BJ (cell line): ENCODE data around the gene GLMN. TPM values are rescaled to one million over a fixed set of nuclear protein-coding genes. Genes with fewer than 3 reads are reported as not detected.
"Not testable (repeated sequence)": the region's sequence is repeated elsewhere in the genome, so short reads cannot be mapped to it uniquely, and the experiment has no call there.

Source experiments
- CTCF ChIA-PET: fragments of 350-600 bp; formaldehyde crosslinking; extraction: SDS; loops from one replicate; lab custom pipeline; 2021; ENCODE audit warnings: antibody characterized with exemption, inconsistent platforms; lab: Yijun Ruan, JAX
- POLR2A ChIA-PET: fragments of 300-600 bp; sonication (Branson Sonifier 250); formaldehyde crosslinking; extraction: SDS; loops from one replicate; lab custom pipeline; 2021; ENCODE audit warnings: antibody characterized with exemption; lab: Charles Lee
- DNase-seq: peaks from one replicate; pipeline ENCODE4 v3.0.0-alpha.2; 2011; ENCODE audit warnings: low read depth
- H3K27me3 ChIP-seq: 2 replicates; pipeline ENCODE4 v1.6.0; 2011; ENCODE audit warnings: low read length; ENCODE audit not compliant: control insufficient read depth, insufficient read depth
- H3K36me3 ChIP-seq: 2 replicates; pipeline ENCODE4 v1.5.1; 2011; ENCODE audit warnings: low read length; ENCODE audit not compliant: control insufficient read depth, insufficient read depth
- H3K4me3 ChIP-seq: 2 replicates; pipeline ENCODE4 v1.5.1; 2011; ENCODE audit warnings: low read depth, mild to moderate bottlenecking, control low read depth, low read length
- CTCF ChIP-seq: IDR thresholded peaks from 2 replicates; pipeline ENCODE4 v1.5.1; 2011; ENCODE audit warnings: low read depth, mild to moderate bottlenecking, control low read depth, inconsistent platforms, low read length, moderate library complexity; ENCODE audit not compliant: insufficient read depth
- polyA plus RNA-seq: library from polyadenylated mRNA; depleted of rRNA; stranded (reverse); fragments of >200 nt; gene quantifications from 2 replicates; pipeline ENCODE4 v1.2.3, GENCODE V29; 2011

GLMN gene
- polyA plus RNA-seq, 1 experiment, result 1.3 TPM

DNA sequence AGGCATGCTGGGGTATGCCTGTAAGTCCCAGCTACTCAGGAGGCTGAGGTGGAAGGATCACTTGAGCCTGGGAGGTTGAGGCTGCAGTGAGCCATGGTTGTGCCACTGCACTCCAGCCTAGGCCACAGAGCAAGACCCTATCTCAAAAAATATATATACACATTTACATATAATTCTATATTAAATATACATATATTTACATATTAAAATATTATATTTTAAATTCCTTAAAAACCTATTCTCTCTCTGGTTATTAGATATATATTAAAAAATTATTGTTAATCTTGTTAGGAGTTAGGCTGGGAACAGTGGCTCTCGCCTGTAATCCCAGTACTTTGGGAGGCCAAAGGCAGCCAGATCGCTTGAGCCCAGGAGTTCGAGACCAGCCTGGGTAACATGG, 22.7 kb downstream of the GLMN start:
- no peak for TF ChIP-seq CTCF
- peaks cover 3% of the 10 kb centered on the region for H3K36me3 ChIP-seq
- no peak for DNase-seq
- H3K27me3 ChIP-seq, result no peaks in the 10 kb centered on the region
- POLR2A ChIA-PET, result no interaction called here
- H3K4me3 ChIP-seq, result no peak overlapping the region
- CTCF ChIA-PET, result no interaction called here

GRCh38 chr1:92274939-92275338, 23.8 kb downstream of the GLMN start:
- no peak for DNase-seq
- H3K36me3 ChIP-seq, result peaks cover 3% of the 10 kb centered on the region

GRCh38 chr1:92273039-92273438, 25.7 kb downstream of the GLMN start:
- peaks cover 3% of the 10 kb centered on the region for H3K36me3 ChIP-seq
- TF ChIP-seq CTCF, result no peak
- H3K27me3 ChIP-seq, result no peaks in the 10 kb centered on the region
- no peak for DNase-seq
- CTCF ChIA-PET, result interaction anchor here (0.8 to 0.9 kb wide), 2 partner anchors 58 to 268 kb away, joined by 3 to 4 read pairs; no protein-coding TSS in a partner anchor
- H3K4me3 ChIP-seq, result no peak overlapping the region
- POLR2A ChIA-PET, result interaction anchor here (0.6 kb wide), 1 partner anchor 781 kb away, joined by 7 read pairs; no protein-coding TSS in a partner anchor

More at GRCh38 chr1:92274939-92275338, 23.8 kb downstream of the GLMN start:
- Histone ChIP-seq H3K4me3 (no peak overlapping the region), H3K27me3 (no peaks in the 10 kb centered on the region)
- POLR2A ChIA-PET, result no interaction called here
- CTCF ChIA-PET, result interaction anchor here (0.8 kb wide), 1 partner anchor 277 kb away, joined by 3 read pairs; no protein-coding TSS in a partner anchor
- no peak for TF ChIP-seq CTCF

- TF ChIP-seq CTCF, result no peak
- no peak for DNase-seq
- H3K27me3 ChIP-seq, result no peaks in the 10 kb centered on the region
- H3K4me3 ChIP-seq, result no peak overlapping the region
- POLR2A ChIA-PET, result no interaction called here
- H3K36me3 ChIP-seq, result no peaks in the 10 kb centered on the region
- CTCF ChIA-PET, result interaction anchor here (1.3 kb wide), 1 partner anchor 9 kb away, joined by 6 read pairs; no protein-coding TSS in a partner anchor
Measured at GRCh38 chr1:92262516-92262915, 36.3 kb downstream of the GLMN start.

GRCh38 chr1:92259350-92259749, 39.4 kb downstream of the GLMN start:
- Histone ChIP-seq H3K36me3 (no peaks in the 10 kb centered on the region), H3K4me3 (no peak overlapping the region), H3K27me3 (no peaks in the 10 kb centered on the region)
- DNase-seq, result no peak
- no peak for TF ChIP-seq CTCF
- POLR2A ChIA-PET, result no interaction called here
- CTCF ChIA-PET, result no interaction called here

GRCh38 chr1:92254714-92255113, 44.1 kb downstream of the GLMN start:
- H3K4me3 ChIP-seq, H3K27me3 ChIP-seq, DNase-seq, POLR2A ChIA-PET, H3K36me3 ChIP-seq: not testable (repeated sequence)
- CTCF ChIA-PET, result interaction anchor here (1.5 kb wide), 1 partner anchor 9 kb away, joined by 5 read pairs; no protein-coding TSS in a partner anchor
